ENCODE data around the gene ABCC8.

ABCC8 gene

DNA sequence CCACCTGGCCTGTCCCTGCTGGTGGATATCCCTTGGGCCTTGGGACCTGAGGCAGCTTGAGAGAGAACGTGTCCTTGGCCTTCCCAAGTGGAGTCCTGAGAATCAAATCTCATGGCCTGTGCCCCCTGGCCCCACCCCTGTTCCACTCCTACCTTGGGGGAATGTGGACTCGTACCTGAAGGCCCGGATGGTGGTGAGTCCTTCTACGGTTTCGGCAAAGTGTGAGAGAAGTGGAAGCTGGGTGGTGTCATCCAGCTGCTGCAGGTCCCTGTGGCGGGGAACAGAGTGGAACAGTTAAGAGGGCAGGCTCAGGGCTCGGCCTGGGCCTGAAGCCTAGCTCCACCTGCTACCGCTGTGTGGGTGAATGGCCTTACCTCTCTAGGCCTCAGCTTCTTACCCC lies 74.2 kb downstream of the ABCC8 start:
- Histone ChIP-seq H3K9ac (ENCODE audit: low read length) (no peak overlapping the region), H3K27me3 (ENCODE audit: insufficient read depth, low read length) (no peaks in the 10 kb centered on the region), H3K9me3 (ENCODE audit: low read length) (no peaks in the 10 kb centered on the region), H3K27ac (ENCODE audit: low read depth, low read length, poor library complexity, severe bottlenecking) (no peak overlapping the region), H4K20me1 (ENCODE audit: insufficient read depth, low read length) (no peaks in the 10 kb centered on the region), H3K36me3 (ENCODE audit: insufficient read depth, low read length) (no peaks in the 10 kb centered on the region), H3K4me3 (ENCODE audit: low read depth, low read length, poor library complexity, severe bottlenecking) (no peak overlapping the region), H3F3A (ENCODE audit: insufficient read depth, low read length) (no peaks in the 10 kb centered on the region), H3K79me2 (ENCODE audit: insufficient read depth, low read length) (no peaks in the 10 kb centered on the region), H3K9me2 (ENCODE audit: low read depth, low read length) (no peaks in the 10 kb centered on the region), H3K4me1 (ENCODE audit: insufficient read depth, low read length, severe bottlenecking) (peaks cover 39% of the 10 kb centered on the region), H2AFZ (ENCODE audit: low read length) (no peak overlapping the region), H3K4me2 (ENCODE audit: low read length) (no peak overlapping the region)
- TF ChIP-seq, protein P1, sequence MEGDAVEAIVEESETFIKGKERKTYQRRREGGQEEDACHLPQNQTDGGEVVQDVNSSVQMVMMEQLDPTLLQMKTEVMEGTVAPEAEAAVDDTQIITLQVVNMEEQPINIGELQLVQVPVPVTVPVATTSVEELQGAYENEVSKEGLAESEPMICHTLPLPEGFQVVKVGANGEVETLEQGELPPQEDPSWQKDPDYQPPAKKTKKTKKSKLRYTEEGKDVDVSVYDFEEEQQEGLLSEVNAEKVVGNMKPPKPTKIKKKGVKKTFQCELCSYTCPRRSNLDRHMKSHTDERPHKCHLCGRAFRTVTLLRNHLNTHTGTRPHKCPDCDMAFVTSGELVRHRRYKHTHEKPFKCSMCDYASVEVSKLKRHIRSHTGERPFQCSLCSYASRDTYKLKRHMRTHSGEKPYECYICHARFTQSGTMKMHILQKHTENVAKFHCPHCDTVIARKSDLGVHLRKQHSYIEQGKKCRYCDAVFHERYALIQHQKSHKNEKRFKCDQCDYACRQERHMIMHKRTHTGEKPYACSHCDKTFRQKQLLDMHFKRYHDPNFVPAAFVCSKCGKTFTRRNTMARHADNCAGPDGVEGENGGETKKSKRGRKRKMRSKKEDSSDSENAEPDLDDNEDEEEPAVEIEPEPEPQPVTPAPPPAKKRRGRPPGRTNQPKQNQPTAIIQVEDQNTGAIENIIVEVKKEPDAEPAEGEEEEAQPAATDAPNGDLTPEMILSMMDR (IDR thresholded peaks at IDR 0.05; ENCODE audit: low read length), result no peak
- TF ChIP-seq EZH2 (IDR thresholded peaks at IDR 0.05; ENCODE audit: borderline replicate concordance, low read length), result no peak

DNA sequence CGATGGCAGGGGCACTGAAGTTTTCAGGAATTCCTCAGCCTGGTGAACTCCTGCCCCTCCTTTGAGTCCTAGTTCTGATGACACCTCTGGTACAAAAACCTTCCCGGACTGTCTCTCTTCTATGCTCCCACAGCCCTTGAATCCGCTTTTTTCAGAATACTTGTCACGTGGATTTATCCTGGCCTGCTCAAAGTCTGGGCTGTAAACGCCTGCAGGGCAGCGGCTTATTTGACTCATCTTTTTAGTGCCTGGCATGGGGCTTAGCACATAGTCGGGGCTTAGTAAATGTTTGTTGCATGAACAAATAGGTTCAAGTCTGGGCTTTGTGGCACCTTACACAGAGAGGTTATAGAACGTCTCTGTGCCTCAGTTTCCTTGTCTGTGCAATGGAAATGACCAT lies 74.8 kb downstream of the ABCC8 start:
- Histone ChIP-seq H2AFZ (ENCODE audit: low read length) (no peak overlapping the region), H3K9me3 (ENCODE audit: low read length) (no peaks in the 10 kb centered on the region), H3K4me2 (ENCODE audit: low read length) (no peak overlapping the region), H3K36me3 (ENCODE audit: insufficient read depth, low read length) (no peaks in the 10 kb centered on the region), H3F3A (ENCODE audit: insufficient read depth, low read length) (no peaks in the 10 kb centered on the region), H3K27me3 (ENCODE audit: insufficient read depth, low read length) (no peaks in the 10 kb centered on the region), H3K79me2 (ENCODE audit: insufficient read depth, low read length) (no peaks in the 10 kb centered on the region), H3K9me2 (ENCODE audit: low read depth, low read length) (no peaks in the 10 kb centered on the region), H3K4me1 (ENCODE audit: insufficient read depth, low read length, severe bottlenecking) (peaks cover 39% of the 10 kb centered on the region), H3K9ac (ENCODE audit: low read length) (no peak overlapping the region), H4K20me1 (ENCODE audit: insufficient read depth, low read length) (no peaks in the 10 kb centered on the region), H3K4me3 (ENCODE audit: low read depth, low read length, poor library complexity, severe bottlenecking) (no peak overlapping the region), H3K27ac (ENCODE audit: low read depth, low read length, poor library complexity, severe bottlenecking) (no peak overlapping the region)
- TF ChIP-seq EZH2 (IDR thresholded peaks at IDR 0.05; ENCODE audit: borderline replicate concordance, low read length), result no peak
- TF ChIP-seq, protein P1 (IDR thresholded peaks at IDR 0.05; ENCODE audit: low read length), result no peak

DNA sequence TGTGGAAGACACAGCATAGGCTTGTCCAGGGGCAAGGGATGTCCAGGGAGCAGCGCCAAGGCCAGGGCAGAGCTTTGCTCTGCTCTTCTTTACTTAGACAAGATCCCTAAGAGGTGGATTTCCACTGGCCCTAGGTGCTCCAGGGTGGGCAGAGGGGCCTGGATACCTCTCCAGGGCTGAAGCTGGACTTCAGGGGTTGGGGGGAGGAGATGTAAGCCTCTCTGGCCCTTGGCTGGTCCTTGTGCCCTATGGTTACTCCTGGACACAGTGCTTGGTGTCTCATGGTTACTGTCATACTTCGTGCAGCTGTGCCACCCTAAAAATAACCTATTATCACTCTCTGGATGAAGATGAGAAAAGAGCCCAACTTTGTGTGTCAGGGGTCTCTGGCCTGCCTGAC lies 75.3 kb downstream of the ABCC8 start:
- H3K9ac ChIP-seq (ENCODE audit: low read length), result no peak overlapping the region; the same call in 1 of the 2 replicates
- H3F3A ChIP-seq (ENCODE audit: insufficient read depth, low read length), result no peaks in the 10 kb centered on the region
- no peak overlapping the region for H3K4me2 ChIP-seq (ENCODE audit: low read length)
- H3K36me3 ChIP-seq (ENCODE audit: insufficient read depth, low read length), result no peaks in the 10 kb centered on the region
- H3K9me3 ChIP-seq (ENCODE audit: low read length), result no peaks in the 10 kb centered on the region
- H3K79me2 ChIP-seq (ENCODE audit: insufficient read depth, low read length), result no peaks in the 10 kb centered on the region
- H3K4me3 ChIP-seq (ENCODE audit: low read depth, low read length, poor library complexity, severe bottlenecking), result no peak overlapping the region
- H3K27ac ChIP-seq (ENCODE audit: low read depth, low read length, poor library complexity, severe bottlenecking), result peak overlapping the region; percentile 52
- H3K9me2 ChIP-seq (ENCODE audit: low read depth, low read length), result no peaks in the 10 kb centered on the region
- TF ChIP-seq, protein P1 (IDR thresholded peaks at IDR 0.05; ENCODE audit: low read length), result no peak
- no peak for TF ChIP-seq EZH2 (IDR thresholded peaks at IDR 0.05; ENCODE audit: borderline replicate concordance, low read length)
- H3K27me3 ChIP-seq (ENCODE audit: insufficient read depth, low read length), result no peaks in the 10 kb centered on the region
- H3K4me1 ChIP-seq (ENCODE audit: insufficient read depth, low read length, severe bottlenecking), result peaks cover 39% of the 10 kb centered on the region
- no peak overlapping the region for H2AFZ ChIP-seq (ENCODE audit: low read length)
- H4K20me1 ChIP-seq (ENCODE audit: insufficient read depth, low read length), result no peaks in the 10 kb centered on the region

All from OCI-LY1 (cell line).